ENCODE data around the gene SH2B3.

SH2B3 gene

DNA sequence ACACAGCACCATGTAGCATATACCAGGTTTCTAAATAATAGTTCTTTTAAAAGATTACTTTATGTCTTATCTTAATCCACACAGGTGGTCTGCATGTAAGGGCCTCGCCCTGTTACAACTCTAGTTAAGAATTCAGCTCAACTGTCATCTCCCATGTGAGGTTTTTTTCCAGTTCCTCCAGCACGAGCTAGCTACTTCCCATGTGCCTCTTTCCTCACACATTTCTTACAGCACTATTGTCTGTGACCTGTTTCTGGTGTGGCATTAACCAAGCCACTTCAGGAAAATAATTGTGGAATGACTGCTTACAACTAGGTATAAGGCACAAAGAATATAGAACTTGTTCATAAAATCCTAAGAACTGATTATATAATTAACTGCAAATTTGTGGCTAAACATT lies 65.5 kb downstream of the SH2B3 start:
- no peaks in the 10 kb centered on the region for H3K79me2 ChIP-seq (ENCODE audit: low read length)
- H3K4me3 ChIP-seq (ENCODE audit: low read length): no peak overlapping the region
- H4K20me1 ChIP-seq (ENCODE audit: insufficient read depth, low read length): no peaks in the 10 kb centered on the region
- no peaks in the 10 kb centered on the region for H3F3A ChIP-seq (ENCODE audit: insufficient read depth, low read length)
- no peaks in the 10 kb centered on the region for H3K27me3 ChIP-seq (replicated peaks; ENCODE audit: insufficient read depth, low read length)
- H3K9me2 ChIP-seq (replicated peaks; ENCODE audit: insufficient read depth, low read length): no peaks in the 10 kb centered on the region
- H3K36me3 ChIP-seq (replicated peaks; ENCODE audit: insufficient read depth, low read length): no peaks in the 10 kb centered on the region
- TF ChIP-seq, protein P1, sequence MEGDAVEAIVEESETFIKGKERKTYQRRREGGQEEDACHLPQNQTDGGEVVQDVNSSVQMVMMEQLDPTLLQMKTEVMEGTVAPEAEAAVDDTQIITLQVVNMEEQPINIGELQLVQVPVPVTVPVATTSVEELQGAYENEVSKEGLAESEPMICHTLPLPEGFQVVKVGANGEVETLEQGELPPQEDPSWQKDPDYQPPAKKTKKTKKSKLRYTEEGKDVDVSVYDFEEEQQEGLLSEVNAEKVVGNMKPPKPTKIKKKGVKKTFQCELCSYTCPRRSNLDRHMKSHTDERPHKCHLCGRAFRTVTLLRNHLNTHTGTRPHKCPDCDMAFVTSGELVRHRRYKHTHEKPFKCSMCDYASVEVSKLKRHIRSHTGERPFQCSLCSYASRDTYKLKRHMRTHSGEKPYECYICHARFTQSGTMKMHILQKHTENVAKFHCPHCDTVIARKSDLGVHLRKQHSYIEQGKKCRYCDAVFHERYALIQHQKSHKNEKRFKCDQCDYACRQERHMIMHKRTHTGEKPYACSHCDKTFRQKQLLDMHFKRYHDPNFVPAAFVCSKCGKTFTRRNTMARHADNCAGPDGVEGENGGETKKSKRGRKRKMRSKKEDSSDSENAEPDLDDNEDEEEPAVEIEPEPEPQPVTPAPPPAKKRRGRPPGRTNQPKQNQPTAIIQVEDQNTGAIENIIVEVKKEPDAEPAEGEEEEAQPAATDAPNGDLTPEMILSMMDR (IDR thresholded peaks at IDR 0.05; ENCODE audit: low read length): no peak
- TF ChIP-seq EZH2phosphoT487 (IDR thresholded peaks at IDR 0.05; ENCODE audit: low read length) (no peak), EZH2 (optimal IDR thresholded peaks at IDR 0.05; ENCODE audit: low read depth, low read length) (no peak)
- H3K9ac ChIP-seq (ENCODE audit: low read length): no peak overlapping the region
- H3K4me2 ChIP-seq (ENCODE audit: low read depth, low read length): no peak overlapping the region
- no peaks in the 10 kb centered on the region for H3K9me3 ChIP-seq (replicated peaks; ENCODE audit: insufficient read depth, low read length)
- no peaks in the 10 kb centered on the region for H3K4me1 ChIP-seq (ENCODE audit: low read length)
- no peak overlapping the region for H3K27ac ChIP-seq (ENCODE audit: low read length)
- H2AFZ ChIP-seq (ENCODE audit: low read length): no peak overlapping the region
- DNase-seq: no peak

DNA sequence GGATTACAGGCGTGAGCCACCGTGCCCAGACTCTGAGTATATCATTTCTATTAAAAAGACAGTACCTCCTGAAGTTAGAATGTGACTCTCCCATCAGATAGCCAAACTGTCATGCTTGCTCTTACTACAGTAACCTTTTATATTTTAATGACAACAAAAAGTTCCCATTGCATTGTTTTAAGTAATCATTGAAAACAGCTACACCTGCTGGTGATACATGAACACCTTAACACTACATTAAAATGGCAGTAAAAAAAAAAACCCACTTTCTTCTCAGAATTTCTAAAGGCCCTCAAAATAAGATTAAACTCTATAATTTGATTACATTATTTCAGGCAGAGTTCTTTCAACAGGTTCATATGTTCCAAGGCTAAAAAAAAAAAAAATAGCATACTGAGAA lies 76.7 kb downstream of the SH2B3 start:
- Histone ChIP-seq H3K9me2 (replicated peaks; ENCODE audit: insufficient read depth, low read length) (no peaks in the 10 kb centered on the region), H3K4me3 (ENCODE audit: low read length) (no peak overlapping the region), H3K79me2 (ENCODE audit: low read length) (no peaks in the 10 kb centered on the region), H3K9ac (ENCODE audit: low read length) (no peak overlapping the region), H4K20me1 (ENCODE audit: insufficient read depth, low read length) (no peaks in the 10 kb centered on the region), H3K27me3 (replicated peaks; ENCODE audit: insufficient read depth, low read length) (no peaks in the 10 kb centered on the region), H2AFZ (ENCODE audit: low read length) (no peak overlapping the region), H3F3A (ENCODE audit: insufficient read depth, low read length) (no peaks in the 10 kb centered on the region), H3K4me2 (ENCODE audit: low read depth, low read length) (no peak overlapping the region), H3K4me1 (ENCODE audit: low read length) (no peaks in the 10 kb centered on the region), H3K27ac (ENCODE audit: low read length) (no peak overlapping the region), H3K36me3 (replicated peaks; ENCODE audit: insufficient read depth, low read length) (no peaks in the 10 kb centered on the region), H3K9me3 (replicated peaks; ENCODE audit: insufficient read depth, low read length) (no peaks in the 10 kb centered on the region)
- TF ChIP-seq EZH2phosphoT487 (IDR thresholded peaks at IDR 0.05; ENCODE audit: low read length): no peak
- TF ChIP-seq, protein P1 (IDR thresholded peaks at IDR 0.05; ENCODE audit: low read length): no peak
- TF ChIP-seq EZH2 (optimal IDR thresholded peaks at IDR 0.05; ENCODE audit: low read depth, low read length): no peak
- DNase-seq: no peak

DNA sequence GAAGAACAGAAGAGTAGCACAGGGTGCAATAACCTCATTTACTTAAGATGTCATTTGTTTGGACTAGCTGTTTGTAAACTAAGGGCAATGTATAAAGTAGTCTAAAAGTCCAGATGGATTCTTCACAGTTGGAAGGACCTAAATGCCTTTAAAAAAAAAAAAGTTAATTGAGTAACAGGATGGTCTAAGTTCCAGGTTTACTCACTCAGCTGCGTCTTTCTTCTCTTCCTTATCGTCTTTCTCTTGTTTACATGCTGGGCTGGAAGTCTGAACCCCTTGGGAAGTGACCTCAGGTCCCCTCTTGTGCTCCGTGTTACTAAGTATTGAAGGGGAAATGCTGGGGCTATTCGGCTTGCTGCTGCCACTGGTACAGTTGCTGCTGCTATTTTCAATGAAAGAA lies 82.5 kb downstream of the SH2B3 start:
- Histone ChIP-seq H2AFZ (ENCODE audit: low read length) (no peak overlapping the region), H3K27ac (ENCODE audit: low read length) (no peak overlapping the region), H3K4me3 (ENCODE audit: low read length) (no peak overlapping the region), H3K9ac (ENCODE audit: low read length) (no peak overlapping the region), H3K36me3 (replicated peaks; ENCODE audit: insufficient read depth, low read length) (no peaks in the 10 kb centered on the region), H3K9me2 (replicated peaks; ENCODE audit: insufficient read depth, low read length) (no peaks in the 10 kb centered on the region), H3F3A (ENCODE audit: insufficient read depth, low read length) (no peaks in the 10 kb centered on the region), H3K27me3 (replicated peaks; ENCODE audit: insufficient read depth, low read length) (no peaks in the 10 kb centered on the region), H3K9me3 (replicated peaks; ENCODE audit: insufficient read depth, low read length) (no peaks in the 10 kb centered on the region), H3K4me1 (ENCODE audit: low read length) (no peaks in the 10 kb centered on the region), H3K79me2 (ENCODE audit: low read length) (no peaks in the 10 kb centered on the region), H4K20me1 (ENCODE audit: insufficient read depth, low read length) (no peaks in the 10 kb centered on the region), H3K4me2 (ENCODE audit: low read depth, low read length) (no peak overlapping the region)
- no peak for DNase-seq
- TF ChIP-seq EZH2phosphoT487 (IDR thresholded peaks at IDR 0.05; ENCODE audit: low read length) (no peak), EZH2 (optimal IDR thresholded peaks at IDR 0.05; ENCODE audit: low read depth, low read length) (no peak)
- TF ChIP-seq, protein P1 (IDR thresholded peaks at IDR 0.05; ENCODE audit: low read length): no peak
